ENCODE measurements around the gene TLK2. TPM values are rescaled to one million over a fixed set of nuclear protein-coding genes. Genes with fewer than 3 reads are reported as not detected.

The TLK2 gene
- total RNA-seq, 2 experiments from 2014 or later: 36.6 to 58.9 TPM

GRCh38 chr17:62625870-62626200 is 147.2 kb downstream of the TLK2 start:
- Histone ChIP-seq H3K9me3 (ENCODE audit: low read length) (no peaks in the 10 kb centered on the region), H2AFZ (ENCODE audit: low read length) (no peak overlapping the region), H3K79me2 (ENCODE audit: insufficient read depth, low read depth, low read length) (no peaks in the 10 kb centered on the region), H3K4me3 (ENCODE audit: low read depth, low read length, poor library complexity, severe bottlenecking) (no peak overlapping the region), H3K27ac (ENCODE audit: low read depth, low read length, poor library complexity, severe bottlenecking) (no peak overlapping the region), H3K4me1 (ENCODE audit: insufficient read depth, low read length, poor library complexity, severe bottlenecking) (no peaks in the 10 kb centered on the region), H3K9me2 (ENCODE audit: insufficient read depth, low read length) (no peaks in the 10 kb centered on the region), H3K4me2 (ENCODE audit: low read length) (no peak overlapping the region), H4K20me1 (ENCODE audit: insufficient read depth, low read length) (no peaks in the 10 kb centered on the region), H3K36me3 (ENCODE audit: insufficient read depth, low read length) (no peaks in the 10 kb centered on the region)
- intact Hi-C loops (cut with micrococcal nuclease; ENCODE audit: unreplicated experiment): no loop called here
- ChIA-PET CTCF (ENCODE audit: unreplicated experiment) (no interaction called here), POLR2A (no interaction called here)
- TF ChIP-seq EZH2phosphoT487 (IDR thresholded peaks at IDR 0.05; ENCODE audit: borderline replicate concordance, low read depth, low read length) (no peak), CTCF (conservative IDR thresholded peaks at IDR 0.05; ENCODE audit: low read length) (no peak)
- BruUV-seq (replicated peaks): no TSS peak
- DNase-seq (ENCODE audit: low spot score): no peak

- no peak for TF ChIP-seq EZH2phosphoT487 (IDR thresholded peaks at IDR 0.05; ENCODE audit: borderline replicate concordance, low read depth, low read length)
- TF ChIP-seq CTCF (conservative IDR thresholded peaks at IDR 0.05; ENCODE audit: low read length): no peak
- Histone ChIP-seq H3K4me2 (ENCODE audit: low read length) (no peak overlapping the region), H3K9me2 (ENCODE audit: insufficient read depth, low read length) (no peaks in the 10 kb centered on the region), H3K4me3 (ENCODE audit: low read depth, low read length, poor library complexity, severe bottlenecking) (no peak overlapping the region), H4K20me1 (ENCODE audit: insufficient read depth, low read length) (no peaks in the 10 kb centered on the region), H2AFZ (ENCODE audit: low read length) (no peak overlapping the region), H3K4me1 (ENCODE audit: insufficient read depth, low read length, poor library complexity, severe bottlenecking) (no peaks in the 10 kb centered on the region), H3K36me3 (ENCODE audit: insufficient read depth, low read length) (no peaks in the 10 kb centered on the region), H3K9me3 (ENCODE audit: low read length) (no peaks in the 10 kb centered on the region), H3K27ac (ENCODE audit: low read depth, low read length, poor library complexity, severe bottlenecking) (no peak overlapping the region), H3K79me2 (ENCODE audit: insufficient read depth, low read depth, low read length) (no peaks in the 10 kb centered on the region)
- POLR2A ChIA-PET: no interaction called here
- CTCF ChIA-PET (ENCODE audit: unreplicated experiment): no interaction called here
- DNase-seq (ENCODE audit: low spot score): no peak
- BruUV-seq (replicated peaks): no TSS peak
- intact Hi-C loops (cut with micrococcal nuclease; ENCODE audit: unreplicated experiment): no loop called here
These were observed 148.1 kb downstream of the TLK2 start for GRCh38 chr17:62626719-62627218.

GRCh38 chr17:62627219-62627903 is 148.7 kb downstream of the TLK2 start, which contains the start of gene MRC2:
MRC2 (plus strand) TSS chr17:62627670; CDS start chr17:62627803, 133 bp downstream.
- no peak within 1 kb of the TSS for H3K27ac ChIP-seq (ENCODE audit: low read depth, low read length, poor library complexity, severe bottlenecking)
- no peaks in the 10 kb centered on the region for H3K79me2 ChIP-seq (ENCODE audit: insufficient read depth, low read depth, low read length)
- no peaks in the 10 kb centered on the region for H4K20me1 ChIP-seq (ENCODE audit: insufficient read depth, low read length)
- no peaks in the 10 kb centered on the region for H3K9me3 ChIP-seq (ENCODE audit: low read length)
- POLR2A ChIA-PET: no interaction called here
- H3K9me2 ChIP-seq (ENCODE audit: insufficient read depth, low read length): no peaks in the 10 kb centered on the region
- no peaks in the 10 kb centered on the region for H3K36me3 ChIP-seq (ENCODE audit: insufficient read depth, low read length)
- no peak within 1 kb of the TSS for H2AFZ ChIP-seq (ENCODE audit: low read length)
- DNase-seq (ENCODE audit: low spot score): no peak
- intact Hi-C loops (cut with micrococcal nuclease; ENCODE audit: unreplicated experiment): no loop called here
- CTCF ChIA-PET (ENCODE audit: unreplicated experiment): no interaction called here
- no TSS peak for BruUV-seq (replicated peaks)
- H3K4me3 ChIP-seq (ENCODE audit: low read depth, low read length, poor library complexity, severe bottlenecking): no peak within 1 kb of the TSS
- H3K4me1 ChIP-seq (ENCODE audit: insufficient read depth, low read length, poor library complexity, severe bottlenecking): no peaks in the 10 kb centered on the region
- no peak for TF ChIP-seq CTCF (conservative IDR thresholded peaks at IDR 0.05; ENCODE audit: low read length)
- TF ChIP-seq EZH2phosphoT487 (IDR thresholded peaks at IDR 0.05; ENCODE audit: borderline replicate concordance, low read depth, low read length): no peak
- H3K4me2 ChIP-seq (ENCODE audit: low read length): peak within 1 kb of the TSS; percentile 25; the same call in 1 of the 2 replicates

Measured in OCI-LY7 (cell line).